C1 segment of cervical spinal cord (tissue), 14 donors: ENCODE results near the gene ACE.
A peak's percentile ranks its signal among the peaks of the same experiment; 100 is the strongest.

Experiments
- DNase-seq, 14 donors: peaks; one replicate each; lab custom pipeline; 2025; lab: John Stamatoyannopoulos, UW

The ACE gene

DNA sequence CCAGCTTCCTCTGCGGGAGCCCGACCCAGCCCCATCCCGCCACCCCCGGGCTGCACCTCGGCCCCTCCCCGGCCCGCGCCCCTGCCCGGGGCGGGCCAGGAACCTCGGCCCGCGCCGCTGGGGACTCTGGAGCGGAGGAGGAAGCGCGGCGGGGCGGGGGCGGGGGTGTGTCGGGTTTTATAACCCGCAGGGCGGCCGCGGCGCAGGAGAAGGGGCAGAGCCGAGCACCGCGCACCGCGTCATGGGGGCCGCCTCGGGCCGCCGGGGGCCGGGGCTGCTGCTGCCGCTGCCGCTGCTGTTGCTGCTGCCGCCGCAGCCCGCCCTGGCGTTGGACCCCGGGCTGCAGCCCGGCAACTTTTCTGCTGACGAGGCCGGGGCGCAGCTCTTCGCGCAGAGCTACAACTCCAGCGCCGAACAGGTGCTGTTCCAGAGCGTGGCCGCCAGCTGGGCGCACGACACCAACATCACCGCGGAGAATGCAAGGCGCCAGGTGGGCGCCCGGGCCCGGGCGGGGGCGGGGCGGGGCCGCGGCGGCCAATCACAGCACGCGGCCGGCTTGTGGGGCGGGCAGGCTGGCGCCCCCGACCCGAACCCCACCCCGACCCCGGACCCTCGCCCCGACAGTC lies at the start of gene ACE:
ACE (plus strand) TSS at position 208 of the 626 bp plus-strand sequence; CDS start at position 242, 34 bp downstream.
- peak in 2 of 14 donors; percentile 13 to 24 for DNase-seq

DNA sequence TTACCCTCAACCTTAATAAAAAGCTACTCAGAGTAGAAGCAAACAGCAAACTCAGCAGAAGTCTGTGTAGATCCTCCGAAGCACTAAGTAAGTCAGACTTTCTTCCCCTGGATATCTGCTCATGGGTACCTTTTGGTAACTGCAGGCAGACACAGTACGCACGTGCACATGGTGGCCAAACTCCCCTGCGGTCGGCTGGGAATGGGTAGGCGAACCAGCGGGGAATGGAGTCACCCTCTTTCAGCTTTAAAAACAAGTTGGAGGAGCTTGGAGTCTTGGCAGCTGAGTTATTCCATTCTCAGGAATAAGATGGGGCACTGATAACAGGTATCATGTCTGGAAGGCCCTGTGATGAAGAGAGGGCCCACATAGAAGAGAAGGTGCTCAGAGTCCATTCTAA lies 47.1 kb upstream of the ACE start:
- DNase-seq = no peak

DNA sequence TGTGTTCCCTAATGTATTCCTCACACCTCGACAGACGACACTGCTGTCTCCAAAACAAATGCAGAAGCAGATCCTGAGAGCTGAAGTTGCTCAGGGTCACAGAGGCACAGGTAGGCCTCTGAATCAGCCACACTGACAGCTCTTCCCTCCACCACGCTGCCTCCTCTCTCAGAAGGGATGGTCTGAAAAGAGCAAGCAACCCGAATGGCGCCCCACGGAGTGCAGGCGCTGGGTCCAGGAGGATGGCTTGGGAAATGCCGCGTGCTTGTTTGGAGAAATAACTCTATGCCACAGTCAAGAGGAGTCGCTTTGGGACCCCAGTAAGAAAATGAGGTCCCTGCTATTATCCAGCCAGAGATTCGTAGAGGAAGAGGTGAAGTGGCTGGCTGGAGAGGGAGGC lies 46.6 kb upstream of the ACE start:
- DNase-seq = no peak

DNA sequence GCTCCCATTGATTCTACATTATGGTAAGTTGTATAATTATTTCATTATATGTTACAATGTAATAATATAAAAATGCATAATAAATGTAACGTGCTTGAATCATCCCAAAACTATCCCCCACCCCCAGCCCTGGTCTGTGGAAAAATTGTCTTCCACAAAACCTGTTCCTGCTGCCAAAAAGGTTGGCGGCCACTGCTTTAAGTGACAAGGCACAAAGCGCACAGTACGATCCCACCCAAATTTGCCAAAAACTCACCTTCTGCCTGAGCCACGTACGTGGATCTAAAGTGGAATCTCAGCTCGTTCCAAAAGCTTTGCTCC lies 45.3 kb upstream of the ACE start:
- no peak for DNase-seq

DNA sequence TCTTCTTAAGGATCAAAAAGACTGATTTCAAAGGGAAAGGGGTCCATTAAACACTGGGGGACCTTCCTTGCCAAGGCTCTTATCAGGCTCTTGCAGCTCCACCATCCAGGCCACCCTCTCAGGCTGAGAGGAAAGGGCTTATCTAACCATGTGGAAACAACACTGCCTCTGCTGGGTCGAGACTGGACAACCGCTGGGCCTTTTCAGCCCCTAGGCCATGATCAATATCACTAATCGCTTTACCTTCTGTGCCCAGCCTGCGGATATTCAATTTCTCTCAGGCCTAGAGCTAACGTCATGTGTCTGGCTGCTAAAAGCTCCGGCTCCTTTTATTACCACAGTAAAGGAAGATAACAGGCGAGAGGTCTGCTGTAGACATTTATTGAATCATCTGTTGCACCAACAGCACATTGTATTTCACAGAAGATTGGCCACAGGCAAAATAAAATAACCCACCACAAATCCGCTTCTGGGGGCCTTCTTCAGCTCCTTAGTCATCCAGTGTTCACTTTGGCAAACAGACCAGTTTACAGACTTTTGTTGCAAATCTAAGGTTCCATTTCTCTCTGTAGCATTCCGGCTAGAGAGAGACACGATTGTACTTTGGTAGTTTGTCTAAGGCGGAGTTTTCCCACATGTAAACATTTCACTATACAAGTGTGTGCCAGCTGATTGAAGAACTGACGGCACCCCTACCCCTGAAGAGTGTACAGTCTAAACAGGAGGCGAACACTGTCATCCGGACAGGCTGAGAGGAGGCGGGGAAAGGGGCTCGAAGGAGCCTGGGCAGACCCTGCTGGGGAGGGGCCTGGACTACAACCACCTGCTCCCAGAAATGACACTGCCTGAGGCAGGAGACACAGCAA lies 44.7 kb upstream of the ACE start:
- DNase-seq = no peak

DNA sequence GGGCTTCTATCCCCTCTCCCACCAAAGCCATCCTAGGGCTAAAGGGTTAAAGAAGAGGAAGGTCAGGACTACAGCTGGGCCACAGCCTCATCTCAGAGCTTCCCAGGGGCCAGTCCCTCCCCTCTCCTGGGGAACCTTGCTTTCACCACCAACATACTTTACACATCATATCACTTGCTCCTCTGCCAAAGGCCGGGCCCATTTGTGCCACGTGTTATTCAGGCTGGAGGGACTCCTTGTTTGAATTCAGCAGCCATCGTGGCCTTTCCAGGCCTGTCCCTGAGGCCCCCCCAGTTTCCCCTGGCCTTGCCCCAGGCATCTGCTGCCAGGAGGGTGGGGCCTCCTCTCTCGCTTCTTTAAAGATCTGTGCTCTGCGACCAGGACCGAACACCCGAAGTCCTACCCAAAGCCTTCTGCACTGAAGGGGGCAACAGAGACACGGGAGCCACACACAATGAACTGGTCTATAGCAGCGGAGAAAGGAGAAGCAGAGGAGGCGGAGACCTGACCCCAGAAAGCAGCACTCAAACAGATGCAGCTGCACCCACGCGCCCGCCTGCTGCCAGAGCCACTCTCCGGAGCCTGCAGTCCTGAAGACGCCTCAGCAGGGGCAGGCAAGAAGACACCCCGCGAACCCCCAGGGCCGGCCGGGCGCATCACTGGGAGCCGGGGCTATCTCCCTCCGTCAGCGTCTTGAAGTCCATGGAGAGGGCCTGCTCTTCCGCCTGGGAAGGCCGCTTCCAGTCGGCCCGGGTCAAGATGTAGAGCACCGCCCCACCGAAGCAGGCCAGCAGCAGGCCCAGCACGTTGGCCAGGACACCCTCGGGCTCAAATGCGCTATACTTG lies 42.9 kb upstream of the ACE start:
- DNase-seq = peak in 4 of 14 donors; percentile 8 to 51 (median 14)

DNA sequence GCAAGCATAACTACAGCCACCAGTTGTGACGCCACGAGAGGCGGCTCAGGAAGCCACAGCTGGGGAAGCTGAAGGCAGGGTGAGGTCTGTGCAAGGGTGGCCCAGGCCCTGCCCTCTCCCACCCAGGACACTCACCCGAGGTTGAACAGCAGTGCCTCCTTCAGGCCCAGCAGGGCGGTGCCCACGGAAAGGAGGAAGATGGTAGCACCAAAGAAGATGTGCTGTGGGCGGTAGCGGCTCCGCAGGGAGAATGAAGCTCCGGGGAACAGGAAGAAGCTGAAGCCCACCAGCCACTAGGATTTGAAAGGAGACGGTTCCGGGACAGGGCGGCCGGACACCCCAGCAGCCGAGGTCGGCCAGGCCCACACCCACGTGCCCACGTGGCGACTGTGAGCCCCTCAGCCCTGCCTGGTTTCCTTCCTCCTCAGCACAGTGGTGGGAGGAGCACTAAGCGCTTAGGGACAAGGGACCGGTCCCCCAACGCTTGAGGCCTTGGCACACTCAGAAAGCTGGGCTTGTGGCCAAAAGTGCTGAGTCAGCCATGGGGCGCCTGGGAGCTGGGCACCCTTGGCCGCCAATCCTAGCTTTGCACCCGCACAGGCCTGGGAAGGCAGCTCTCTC lies 41.8 kb upstream of the ACE start:
- DNase-seq = peak in 10 of 14 donors; percentile 14 to 76 (median 42)

DNA sequence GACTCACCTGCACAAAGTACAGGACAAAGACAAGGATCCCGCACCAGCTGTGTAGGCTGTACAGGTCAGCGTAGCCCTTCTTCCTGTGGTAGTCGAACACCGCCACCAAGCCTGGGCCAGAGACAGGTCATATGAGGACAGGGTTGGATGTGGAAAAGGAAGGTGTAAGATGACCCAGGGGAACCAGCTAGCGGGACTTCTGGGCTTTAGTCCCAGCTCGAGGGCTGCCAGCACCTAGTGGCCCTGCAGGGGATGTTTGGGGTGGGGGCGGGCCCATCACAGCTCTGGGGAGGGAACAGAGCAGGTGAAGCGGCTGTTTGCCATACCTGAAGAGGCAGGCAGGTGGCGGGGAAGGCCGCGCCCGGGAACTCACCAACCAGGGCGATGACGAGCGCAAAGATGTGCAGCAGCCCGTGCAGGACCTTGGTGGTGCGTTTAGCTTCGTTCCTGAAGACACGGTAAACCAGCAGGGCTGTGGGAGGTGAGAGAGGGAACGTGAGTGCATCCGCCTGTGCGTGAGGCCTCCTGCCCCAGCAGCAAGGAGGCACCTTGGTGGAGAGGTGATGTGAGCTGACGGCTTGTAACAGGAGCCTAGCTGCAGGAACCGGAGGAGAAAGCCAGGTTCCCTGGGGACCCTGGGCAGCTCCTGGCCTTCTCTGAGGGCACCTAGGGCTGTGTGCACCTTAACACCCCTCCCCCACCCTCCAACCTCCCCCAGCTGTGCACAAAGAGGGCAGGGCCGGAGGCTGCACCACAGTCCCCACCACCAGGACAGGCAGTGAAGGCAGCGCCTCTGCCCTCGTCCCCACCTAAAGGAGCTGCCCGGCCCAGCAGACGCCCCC lies 41.0 kb upstream of the ACE start:
- DNase-seq = no peak

DNA sequence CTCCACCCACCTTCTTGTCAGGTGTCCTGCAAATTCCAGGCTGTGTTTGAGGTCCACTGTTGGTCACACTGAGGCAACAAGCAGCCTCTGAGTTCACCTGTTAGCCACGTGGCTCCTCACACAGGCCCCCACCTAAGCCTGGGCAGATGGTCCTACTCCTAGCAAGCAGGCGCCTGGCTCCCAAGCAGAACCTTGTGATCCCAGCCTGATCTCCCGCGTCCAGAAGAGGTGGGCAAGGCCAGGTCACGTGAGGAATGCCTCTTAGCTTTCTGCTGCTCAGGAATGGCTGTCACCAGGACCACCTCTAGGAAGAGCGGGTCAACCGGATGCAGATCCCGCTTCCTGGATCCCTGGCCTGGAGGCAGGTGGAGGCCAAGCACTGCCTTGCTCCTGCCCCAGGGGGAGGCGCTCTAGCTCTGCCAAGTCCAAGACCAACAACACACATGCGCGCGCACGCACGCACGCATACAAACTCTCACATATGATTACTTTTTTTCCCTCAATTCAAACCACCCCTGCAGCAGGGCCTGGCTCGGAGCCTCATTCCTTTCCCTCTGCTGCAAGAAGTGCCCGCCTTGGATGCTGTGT lies 40.2 kb upstream of the ACE start:
- no peak for DNase-seq

DNA sequence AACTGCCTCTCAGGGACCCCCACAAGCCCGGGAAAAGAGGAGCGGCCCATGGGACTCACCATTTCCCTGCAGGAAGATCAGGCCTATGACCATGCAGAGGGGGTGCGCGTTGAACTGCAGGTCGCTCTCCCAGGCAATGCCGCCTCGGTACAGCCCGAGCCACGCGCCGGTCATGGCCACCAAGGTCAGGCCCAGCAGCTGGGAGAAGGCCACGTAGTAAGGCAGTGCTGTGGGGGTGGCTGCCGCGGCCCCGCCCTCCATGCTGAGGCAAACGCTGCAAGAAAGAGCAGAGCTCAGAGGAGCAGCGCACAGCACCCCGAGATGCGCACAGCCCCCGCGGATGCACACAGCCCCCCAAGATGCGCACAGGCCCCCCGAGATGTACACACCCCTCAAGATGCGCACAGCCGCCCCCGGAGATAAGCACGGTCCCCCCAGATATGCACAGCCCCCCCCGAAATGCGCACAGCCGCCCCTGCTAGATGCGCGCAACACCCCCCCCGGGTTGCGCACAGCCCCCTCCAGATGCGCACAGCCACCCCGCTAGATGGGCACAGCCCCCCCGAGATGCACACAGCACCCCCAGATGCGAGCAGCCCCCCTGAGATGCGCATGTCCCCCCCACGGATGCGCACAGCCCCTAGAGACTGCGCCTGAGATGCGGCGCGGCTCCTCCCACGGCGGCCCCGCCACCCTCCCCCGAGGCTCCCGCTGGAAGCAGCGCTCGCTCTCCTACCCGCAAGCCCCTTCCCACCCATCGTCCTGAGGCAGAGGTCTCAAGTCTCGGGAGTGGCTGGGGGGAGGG lies 39.4 kb upstream of the ACE start:
- no peak for DNase-seq

DNA sequence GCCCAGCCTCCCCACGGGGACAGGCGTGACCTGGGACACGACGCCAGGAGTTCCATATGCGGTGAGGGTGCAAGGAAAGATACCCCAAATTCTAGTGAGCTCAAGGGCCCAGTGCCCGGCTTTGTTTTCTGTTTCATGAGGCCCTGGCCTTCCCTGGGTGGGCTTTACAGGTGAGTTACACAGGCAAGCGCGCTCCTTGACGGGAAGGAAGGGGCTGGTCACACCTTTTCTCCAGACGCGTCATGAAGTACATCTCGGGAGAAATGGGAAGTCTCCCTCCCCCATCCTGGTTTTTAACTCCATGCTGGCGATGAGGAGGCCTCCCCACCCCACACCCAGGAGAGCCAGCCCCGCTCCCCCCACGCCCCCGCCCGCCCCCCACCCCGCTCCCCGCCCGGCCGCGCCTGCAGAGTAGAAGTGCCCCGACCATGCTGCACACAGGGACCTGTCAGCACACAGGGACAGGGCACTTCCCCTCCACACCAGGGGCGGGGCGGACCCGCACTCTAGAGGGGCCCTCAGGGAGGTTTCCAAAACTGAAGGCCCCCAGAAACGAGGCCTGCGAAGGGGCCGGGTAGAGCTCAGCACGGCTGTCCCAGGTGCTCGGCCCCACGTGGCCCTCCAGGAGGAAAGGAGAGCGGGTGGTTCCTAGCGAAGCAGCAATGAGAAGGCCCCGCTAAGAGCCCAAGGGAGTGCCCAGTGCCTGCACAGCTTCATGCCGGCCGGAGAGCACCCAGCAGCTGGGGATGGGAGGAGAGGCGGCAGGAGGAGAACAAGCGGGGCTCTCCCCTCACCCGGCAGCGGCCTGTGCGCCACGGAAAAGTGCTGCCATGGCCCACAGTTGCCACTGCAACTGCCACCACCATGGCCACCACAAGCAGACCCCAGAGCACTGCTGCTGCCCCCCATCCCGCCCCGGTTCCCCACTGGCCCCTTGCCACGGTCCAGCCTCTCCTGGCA lies 38.5 kb upstream of the ACE start:
- no peak for DNase-seq

DNA sequence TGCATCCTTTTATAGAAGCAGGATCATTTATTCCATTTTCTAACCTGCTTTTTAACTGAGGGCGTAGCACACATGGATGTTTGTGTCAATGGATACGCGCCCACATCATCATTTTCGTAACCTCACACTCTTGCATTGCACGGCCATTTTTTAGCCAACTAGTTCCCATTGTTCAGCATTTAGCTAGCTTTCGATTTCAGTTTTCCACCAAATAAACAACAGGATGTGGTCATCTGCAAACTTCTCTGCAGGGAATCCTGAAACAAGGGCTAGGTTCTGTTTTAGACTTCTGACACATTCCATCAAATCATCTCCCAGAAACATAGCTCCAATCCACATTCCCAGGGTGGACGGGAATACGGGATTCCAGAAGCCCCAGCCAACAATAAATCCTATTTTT lies 37.2 kb upstream of the ACE start:
- DNase-seq = no peak

DNA sequence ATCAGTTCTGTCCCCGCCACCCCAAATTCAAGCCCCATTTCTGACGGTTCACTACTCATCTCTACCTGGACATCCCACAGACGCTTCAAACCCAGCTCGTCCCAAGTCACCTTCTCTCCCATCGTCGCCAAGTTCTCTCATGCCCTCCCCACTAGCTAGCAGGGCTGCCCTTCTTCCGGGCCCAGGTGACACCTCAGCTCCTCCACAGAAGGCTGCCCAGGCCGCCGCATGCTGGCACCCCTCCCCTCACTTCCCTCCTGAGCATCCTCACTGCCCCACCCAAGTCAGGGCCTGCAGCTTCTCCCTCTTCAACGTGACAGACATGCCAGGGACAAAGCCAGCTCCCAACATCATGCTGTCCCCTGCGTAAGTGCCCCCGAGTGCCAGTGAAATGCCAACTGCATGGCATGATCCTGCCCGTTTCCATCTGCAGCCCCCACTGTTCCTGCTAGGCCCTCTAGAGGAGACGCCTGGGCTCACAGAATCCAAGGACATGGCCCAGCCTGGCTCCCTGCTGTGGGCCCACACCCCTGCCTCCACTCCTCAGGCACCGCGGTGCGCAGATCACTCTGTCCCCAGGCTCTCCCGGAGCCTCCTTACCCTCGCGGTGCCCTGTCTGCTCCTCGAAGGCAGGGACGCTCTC lies 36.6 kb upstream of the ACE start:
- DNase-seq = no peak

DNA sequence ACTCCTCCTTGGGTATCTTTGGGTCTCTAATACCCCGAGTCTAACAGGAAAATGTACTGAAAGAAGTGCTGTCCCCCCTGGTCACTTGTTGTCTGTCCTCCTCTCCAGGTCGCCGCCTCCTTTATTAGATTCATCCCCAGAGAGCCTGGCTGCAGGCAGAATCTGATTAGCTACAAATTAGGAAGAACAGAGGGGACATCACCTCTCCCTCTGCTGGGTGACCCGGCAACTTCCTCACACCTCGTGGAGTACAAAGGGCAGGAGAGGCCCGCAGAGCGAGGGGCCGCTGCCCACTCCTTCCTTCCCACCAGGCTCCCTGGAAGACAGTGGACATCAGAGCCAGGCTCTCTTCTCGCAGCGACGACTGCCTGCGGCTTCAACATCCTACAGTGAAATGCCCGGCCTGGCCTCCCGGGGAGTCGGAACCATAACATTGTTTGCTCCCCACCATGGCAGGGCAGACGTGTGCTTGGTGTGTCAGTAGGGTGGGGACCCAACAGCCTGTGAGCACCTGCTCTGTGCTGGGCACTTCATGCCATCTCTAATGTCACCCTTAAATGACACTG lies 36.0 kb upstream of the ACE start:
- no peak for DNase-seq

DNA sequence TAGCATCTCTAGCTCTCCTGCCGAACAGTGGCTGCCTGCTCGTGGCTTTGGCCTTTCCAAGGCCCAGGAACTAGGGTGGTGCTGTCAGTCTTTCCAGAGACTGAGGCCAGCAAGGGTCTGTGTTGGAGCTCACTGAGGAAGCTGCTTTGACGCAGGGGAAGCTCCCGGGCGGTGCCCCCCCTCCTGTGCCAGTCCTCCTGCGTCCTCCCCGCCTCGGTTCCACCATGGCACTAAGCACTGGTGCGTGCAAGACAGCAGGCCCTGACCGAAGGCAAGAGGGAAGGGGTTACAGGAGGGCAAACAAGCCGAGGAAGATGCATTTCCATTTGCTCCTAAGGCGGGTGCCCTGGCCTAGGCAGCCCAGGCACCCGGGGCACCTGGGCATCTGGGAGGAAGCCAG lies 35.2 kb upstream of the ACE start:
- DNase-seq = no peak

DNA sequence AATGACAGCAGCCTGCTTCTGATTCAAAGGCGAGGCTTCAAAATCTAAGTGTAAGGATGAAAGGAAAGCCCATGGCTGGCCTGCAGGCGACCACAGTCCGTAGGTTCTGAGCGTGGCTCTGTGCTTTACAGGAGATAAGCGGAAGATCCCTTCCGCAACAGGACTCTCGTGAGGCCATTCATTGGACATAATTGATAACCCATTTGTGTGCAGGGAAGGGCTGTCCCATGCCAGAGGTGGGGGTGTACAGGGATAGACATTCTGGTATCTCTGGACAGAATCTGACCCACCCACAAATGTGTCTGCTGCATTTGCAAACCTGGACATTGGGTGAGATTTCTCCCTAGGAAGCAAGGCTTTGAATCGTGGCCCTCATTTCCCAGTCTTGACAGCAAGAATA lies 34.8 kb upstream of the ACE start:
- DNase-seq = no peak

DNA sequence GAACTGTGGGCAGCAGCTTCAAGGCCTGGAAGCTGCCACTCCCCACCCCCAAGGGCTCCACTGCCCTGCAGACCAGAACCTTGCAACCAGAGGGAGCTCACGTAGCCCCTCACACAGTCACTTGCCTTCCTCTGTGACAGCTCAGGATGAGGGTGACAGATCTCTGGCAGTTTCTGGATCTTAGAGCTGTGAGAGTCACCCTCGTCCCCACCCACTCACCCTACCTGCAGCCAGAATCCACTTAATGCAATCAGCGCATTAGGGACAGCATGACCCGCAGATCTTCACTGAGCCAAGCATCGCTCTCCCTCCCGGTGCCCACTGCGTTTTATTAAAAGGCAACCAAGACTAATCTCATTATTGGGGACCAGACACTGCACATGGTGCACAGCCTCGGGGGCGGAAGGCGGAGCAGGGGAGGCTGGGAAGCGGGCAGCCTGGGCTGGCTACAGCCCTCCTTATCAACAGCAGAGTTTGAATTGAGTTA lies 34.3 kb upstream of the ACE start:
- no peak for DNase-seq

DNA sequence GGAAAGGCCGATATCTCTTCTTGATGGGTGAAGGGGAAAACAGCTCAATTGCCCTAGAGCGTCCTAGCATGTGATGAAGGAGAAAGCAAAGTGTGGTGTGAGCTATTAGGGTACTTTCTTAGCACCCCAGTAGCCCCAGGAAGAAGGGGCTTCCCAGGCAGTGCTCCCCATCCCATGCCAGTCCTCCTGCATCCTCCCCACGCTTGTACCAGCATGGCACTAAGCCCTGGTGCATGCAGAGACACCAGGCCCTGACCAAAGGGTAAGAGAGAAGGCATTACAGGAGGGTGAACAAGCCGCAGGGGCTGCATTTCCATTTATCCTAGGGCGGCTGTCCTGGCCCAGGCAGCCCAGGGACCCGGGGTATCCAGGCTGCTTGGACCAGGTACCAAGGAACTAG lies 33.8 kb upstream of the ACE start:
- DNase-seq = no peak
